Measurements from ENCODE around the gene RGL1.

GRCh38 chr1:183873642-183874041 lies 68.7 kb downstream of the RGL1 start:
- TF ChIP-seq CTCF (IDR thresholded peaks at IDR 0.05) (no peak), POLR2A (IDR thresholded peaks at IDR 0.05) (no peak)
